ENCODE measurements around the gene NXF2B.
"Not testable (repeated sequence)": the region's sequence is repeated elsewhere in the genome, so short reads cannot be mapped to it uniquely, and the experiment has no call there.

GRCh38 chrX:102414493-102414892 is 25.3 kb downstream of the NXF2B start:
- not testable (repeated sequence) for TF ChIP-seq CTCF (conservative IDR thresholded peaks at IDR 0.05; ENCODE audit: low read depth in 2 of 2); REST (IDR thresholded peaks at IDR 0.05; ENCODE audit: unreplicated experiment); EZH2phosphoT487 (IDR thresholded peaks at IDR 0.05; ENCODE audit: unreplicated experiment); JUNB (IDR thresholded peaks at IDR 0.05; ENCODE audit: unreplicated experiment); EZH2 (IDR thresholded peaks at IDR 0.05; ENCODE audit: low read depth, unreplicated experiment); NANOG (IDR thresholded peaks at IDR 0.05; ENCODE audit: borderline replicate concordance); ETS1 (IDR thresholded peaks at IDR 0.05); STAT1 (IDR thresholded peaks at IDR 0.05; ENCODE audit: unreplicated experiment); POLR2AphosphoS5 (IDR thresholded peaks at IDR 0.05; ENCODE audit: low read depth); CREB1 (CRISPR knock-in tag; IDR thresholded peaks at IDR 0.05; ENCODE audit: low read depth); ZNF462 (CRISPR knock-in tag; IDR thresholded peaks at IDR 0.05); ZNF114 (CRISPR knock-in tag; IDR thresholded peaks at IDR 0.05)
